SK-N-SH treated with all-trans-retinoic acid at 6 μM for 48 hours (cell line): ENCODE results near the gene HRH1.

ENCODE experiments used
- ATAC-seq: fragments of 200-7000 bp; cut with Tn5 transposase; 3 replicates; pipeline ENCODE4 v1.9.1; 2020; ENCODE audit warnings: mild to moderate bottlenecking, moderate library complexity
- ARNTL ChIP-seq: fragments of 450-650 bp; formaldehyde crosslinking; IDR thresholded peaks from 2 replicates; pipeline ENCODE4 v1.5.0; 2020; ENCODE audit warnings: low read depth, mild to moderate bottlenecking, moderate library complexity, borderline replicate concordance
- BACH2 ChIP-seq: fragments of 250-450 bp; sonication (Bioruptor Pico); IDR thresholded peaks from 2 replicates; pipeline ENCODE4 v1.9.0; 2021; ENCODE audit warnings: mild to moderate bottlenecking, borderline replicate concordance
- CSDC2 ChIP-seq: fragments of 250-450 bp; sonication (Bioruptor Pico); IDR thresholded peaks from 2 replicates; pipeline ENCODE4 v1.5.0; 2020; ENCODE audit warnings: mild to moderate bottlenecking, moderate library complexity
- CSRNP3 ChIP-seq: fragments of 250-450 bp; sonication (Bioruptor Pico); IDR thresholded peaks from 2 replicates; pipeline ENCODE4 v1.5.1; 2021; ENCODE audit warnings: mild to moderate bottlenecking, moderate library complexity
- ESRRG ChIP-seq: fragments of 250-450 bp; sonication (Bioruptor Pico); IDR thresholded peaks from 2 replicates; pipeline ENCODE4 v1.6.1; 2021; ENCODE audit warnings: mild to moderate bottlenecking
- GLIS3 ChIP-seq: fragments of 250-450 bp; sonication (Bioruptor Pico); IDR thresholded peaks from 2 replicates; pipeline ENCODE4 v1.5.0; 2020; ENCODE audit warnings: mild to moderate bottlenecking, moderate library complexity
- ISL1 ChIP-seq: fragments of 250-450 bp; sonication (Bioruptor Pico); IDR thresholded peaks from 2 replicates; pipeline ENCODE4 v2.1.2; 2022; ENCODE audit warnings: mild to moderate bottlenecking, moderate library complexity
- OSR1 ChIP-seq: fragments of 250-450 bp; sonication (Bioruptor Pico); IDR thresholded peaks from 2 replicates; pipeline ENCODE4 v1.8.0; 2022; ENCODE audit warnings: moderate library complexity, mild to moderate bottlenecking, inconsistent platforms
- PPARA ChIP-seq: fragments of 250-450 bp; sonication (Bioruptor Pico); IDR thresholded peaks from 2 replicates; pipeline ENCODE4 v1.5.0; 2020; ENCODE audit warnings: mild to moderate bottlenecking, borderline replicate concordance
- RARB ChIP-seq: fragments of 250-450 bp; sonication (Bioruptor Pico); IDR thresholded peaks from 2 replicates; pipeline ENCODE4 v1.8.0; 2021; ENCODE audit warnings: mild to moderate bottlenecking, moderate library complexity
- SNAI2 ChIP-seq: fragments of 250-450 bp; sonication (Bioruptor Pico); IDR thresholded peaks from 2 replicates; pipeline ENCODE4 v1.5.0; 2020; ENCODE audit warnings: mild to moderate bottlenecking, moderate library complexity
- TCF4 ChIP-seq: fragments of 250-450 bp; sonication (Bioruptor Pico); IDR thresholded peaks from 2 replicates; pipeline ENCODE4 v1.8.0; 2021; ENCODE audit warnings: mild to moderate bottlenecking, moderate library complexity, borderline replicate concordance
- TSHZ2 ChIP-seq: fragments of 250-450 bp; sonication (Bioruptor Pico); IDR thresholded peaks from 2 replicates; pipeline ENCODE4 v1.5.0; 2020; ENCODE audit warnings: mild to moderate bottlenecking, moderate library complexity
- ZC3H10 ChIP-seq: fragments of 250-450 bp; sonication (Bioruptor Pico); IDR thresholded peaks from 2 replicates; pipeline ENCODE4 v1.5.1; 2021; ENCODE audit warnings: mild to moderate bottlenecking, moderate library complexity
- ZFP3 ChIP-seq: fragments of 250-450 bp; sonication (Bioruptor Pico); IDR thresholded peaks from 2 replicates; pipeline ENCODE4 v1.5.0; 2020; ENCODE audit warnings: mild to moderate bottlenecking, moderate library complexity
- ZFP30 ChIP-seq: fragments of 450-650 bp; formaldehyde crosslinking; IDR thresholded peaks from 2 replicates; pipeline ENCODE4 v1.5.0; 2022; ENCODE audit warnings: mild to moderate bottlenecking, moderate library complexity
- ZNF565 ChIP-seq: fragments of 450-650 bp; formaldehyde crosslinking; conservative IDR thresholded peaks from 2 replicates; pipeline ENCODE4 v1.5.0; 2020; ENCODE audit warnings: low read depth, mild to moderate bottlenecking, moderate library complexity
- ZNF70 ChIP-seq: fragments of 450-650 bp; formaldehyde crosslinking; IDR thresholded peaks from 2 replicates; pipeline ENCODE4 v1.5.0; 2020; ENCODE audit warnings: mild to moderate bottlenecking, moderate library complexity
- ZNF8 ChIP-seq: fragments of 450-650 bp; formaldehyde crosslinking; IDR thresholded peaks from 2 replicates; pipeline ENCODE4 v1.5.0; 2020; ENCODE audit warnings: mild to moderate bottlenecking, moderate library complexity

Gene HRH1

GRCh38 chr3:11172096-11172690, 17.9 kb downstream of the HRH1 start:
- no peak for TF ChIP-seq ESRRG (CRISPR knock-in tag)
- TF ChIP-seq TSHZ2 (CRISPR knock-in tag), result no peak
- TF ChIP-seq CSDC2 (CRISPR knock-in tag), result no peak
- no peak for TF ChIP-seq BACH2 (CRISPR knock-in tag)
- TF ChIP-seq ARNTL (CRISPR knock-in tag), result no peak
- no peak for TF ChIP-seq ZNF565 (CRISPR knock-in tag)
- no peak for TF ChIP-seq CSRNP3
- TF ChIP-seq TCF4 (CRISPR knock-in tag), result no peak
- no peak for TF ChIP-seq SNAI2
- ATAC-seq, result peak; percentile 4; the same call in 1 of the 3 replicates

- no peak for ATAC-seq
- no peak for TF ChIP-seq TCF4 (CRISPR knock-in tag)
- no peak for TF ChIP-seq ZNF70 (CRISPR knock-in tag)
- TF ChIP-seq ZFP3, result peak; percentile 96
- TF ChIP-seq, all 23 proteins: peak for 1
Observed at GRCh38 chr3:11173828-11174465, 19.7 kb downstream of the HRH1 start.

- TF ChIP-seq ESRRG (CRISPR knock-in tag), result no peak
- no peak for TF ChIP-seq RARB (CRISPR knock-in tag)
- no peak for TF ChIP-seq PPARA (CRISPR knock-in tag)
- TF ChIP-seq ZFP30 (CRISPR knock-in tag), result no peak
- TF ChIP-seq OSR1 (CRISPR knock-in tag), result no peak
- no peak for TF ChIP-seq SNAI2
- TF ChIP-seq ISL1 (CRISPR knock-in tag), result no peak
- no peak for TF ChIP-seq ZC3H10 (CRISPR knock-in tag)
- no peak for TF ChIP-seq CSDC2 (CRISPR knock-in tag)
- TF ChIP-seq TCF4 (CRISPR knock-in tag), result no peak
- TF ChIP-seq ARNTL (CRISPR knock-in tag), result no peak
- ATAC-seq, result no peak
Observed at GRCh38 chr3:11178421-11178820, 24.1 kb downstream of the HRH1 start.

- peak; percentile 3; the same call in 1 of the 3 replicates for ATAC-seq
- peak; percentile 19; the same call in 1 of the 2 replicates for TF ChIP-seq ISL1 (CRISPR knock-in tag)
- TF ChIP-seq, all 23 proteins: peak for 1; not testable (repeated sequence) for 22
Observed at GRCh38 chr3:11184328-11184969, 30.2 kb downstream of the HRH1 start.

- TF ChIP-seq PPARA (CRISPR knock-in tag) (no peak), ZNF8 (no peak), ARNTL (CRISPR knock-in tag) (no peak), CSDC2 (CRISPR knock-in tag) (no peak), OSR1 (CRISPR knock-in tag) (no peak), ESRRG (CRISPR knock-in tag) (no peak), TSHZ2 (CRISPR knock-in tag) (no peak), GLIS3 (no peak), ZFP30 (CRISPR knock-in tag) (no peak)
- ATAC-seq, result no peak
Observed at GRCh38 chr3:11185144-11185543, 30.9 kb downstream of the HRH1 start.
